Measurements from ENCODE around the gene TPPP.

The TPPP gene

DNA sequence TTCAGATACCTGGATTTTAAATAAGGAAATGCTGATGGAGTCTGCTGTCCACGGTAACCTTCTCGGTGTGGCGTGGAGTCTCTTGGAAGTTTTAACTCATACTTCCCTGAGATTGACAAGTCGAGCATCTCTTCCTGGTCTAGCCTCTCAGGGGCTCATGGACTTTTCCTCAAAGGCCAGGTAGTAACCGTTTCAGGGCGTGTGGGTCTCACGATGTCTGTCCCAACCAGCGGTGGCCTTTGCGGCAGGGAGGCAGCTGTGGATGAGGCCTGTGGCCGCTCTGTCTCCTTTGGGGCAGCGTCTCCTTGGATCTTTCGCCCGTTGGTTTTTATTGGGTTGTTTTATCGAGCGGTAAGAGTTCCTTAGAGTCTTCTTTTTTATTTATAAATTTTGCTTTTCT lies 48.2 kb downstream of the TPPP start:
- DNase-seq (ENCODE audit: low read depth) = no peak
- TF ChIP-seq, protein P1, sequence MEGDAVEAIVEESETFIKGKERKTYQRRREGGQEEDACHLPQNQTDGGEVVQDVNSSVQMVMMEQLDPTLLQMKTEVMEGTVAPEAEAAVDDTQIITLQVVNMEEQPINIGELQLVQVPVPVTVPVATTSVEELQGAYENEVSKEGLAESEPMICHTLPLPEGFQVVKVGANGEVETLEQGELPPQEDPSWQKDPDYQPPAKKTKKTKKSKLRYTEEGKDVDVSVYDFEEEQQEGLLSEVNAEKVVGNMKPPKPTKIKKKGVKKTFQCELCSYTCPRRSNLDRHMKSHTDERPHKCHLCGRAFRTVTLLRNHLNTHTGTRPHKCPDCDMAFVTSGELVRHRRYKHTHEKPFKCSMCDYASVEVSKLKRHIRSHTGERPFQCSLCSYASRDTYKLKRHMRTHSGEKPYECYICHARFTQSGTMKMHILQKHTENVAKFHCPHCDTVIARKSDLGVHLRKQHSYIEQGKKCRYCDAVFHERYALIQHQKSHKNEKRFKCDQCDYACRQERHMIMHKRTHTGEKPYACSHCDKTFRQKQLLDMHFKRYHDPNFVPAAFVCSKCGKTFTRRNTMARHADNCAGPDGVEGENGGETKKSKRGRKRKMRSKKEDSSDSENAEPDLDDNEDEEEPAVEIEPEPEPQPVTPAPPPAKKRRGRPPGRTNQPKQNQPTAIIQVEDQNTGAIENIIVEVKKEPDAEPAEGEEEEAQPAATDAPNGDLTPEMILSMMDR (conservative IDR thresholded peaks at IDR 0.05; ENCODE audit: low read depth, low read length) = no peak
- no peak overlapping the region for H3K4me3 ChIP-seq (ENCODE audit: low read depth, low read length)

DNA sequence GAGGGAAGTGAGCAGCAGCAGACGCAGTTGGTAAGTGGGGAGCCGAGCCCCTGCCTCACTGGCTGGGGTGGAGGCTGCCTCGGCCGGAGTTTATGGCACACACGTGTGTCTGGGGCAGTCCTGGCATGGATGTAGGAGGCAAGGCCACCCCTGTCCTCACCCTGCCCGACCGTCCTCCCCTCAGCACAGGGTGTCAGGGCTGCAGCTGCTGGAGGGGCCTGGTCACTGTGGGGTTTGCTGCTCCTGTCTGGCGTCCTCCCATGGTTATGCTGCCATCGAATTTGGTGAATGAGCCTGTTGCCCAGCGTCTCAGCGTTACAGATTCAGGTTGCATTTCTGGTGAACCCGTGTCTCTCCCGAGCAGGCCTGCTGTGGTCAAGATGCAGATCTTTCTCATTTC lies 48.6 kb downstream of the TPPP start:
- H3K4me3 ChIP-seq (ENCODE audit: low read depth, low read length) = peak overlapping the region; percentile 9
- TF ChIP-seq, protein P1 (conservative IDR thresholded peaks at IDR 0.05; ENCODE audit: low read depth, low read length) = no peak
- DNase-seq (ENCODE audit: low read depth) = no peak

DNA sequence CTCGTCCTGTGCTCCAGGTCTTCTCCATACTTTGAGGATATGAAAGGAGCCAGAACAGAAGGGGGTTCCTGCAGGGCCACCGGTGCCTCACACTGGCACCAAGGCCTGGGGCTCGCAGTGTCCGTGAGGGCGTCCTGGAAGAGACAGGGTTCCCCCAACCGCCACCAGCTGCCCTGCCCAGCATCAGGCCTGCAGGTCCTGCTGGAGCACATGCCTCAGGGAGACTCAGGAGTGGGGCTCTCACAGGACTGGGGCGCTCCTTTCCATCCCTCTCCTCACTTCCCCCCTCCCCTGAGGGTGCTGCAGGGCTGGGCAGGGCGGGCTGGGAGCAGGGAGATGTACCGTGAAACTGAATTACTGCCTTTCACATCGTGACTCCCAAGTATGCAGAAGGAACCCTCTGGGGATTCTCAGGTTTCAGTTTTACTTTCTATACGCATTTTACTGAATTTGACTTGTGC lies 49.3 kb downstream of the TPPP start:
- TF ChIP-seq, protein P1 (conservative IDR thresholded peaks at IDR 0.05; ENCODE audit: low read depth, low read length) = no peak
- peak; percentile 72 for DNase-seq (ENCODE audit: low read depth)
- no peak overlapping the region for H3K4me3 ChIP-seq (ENCODE audit: low read depth, low read length)

DNA sequence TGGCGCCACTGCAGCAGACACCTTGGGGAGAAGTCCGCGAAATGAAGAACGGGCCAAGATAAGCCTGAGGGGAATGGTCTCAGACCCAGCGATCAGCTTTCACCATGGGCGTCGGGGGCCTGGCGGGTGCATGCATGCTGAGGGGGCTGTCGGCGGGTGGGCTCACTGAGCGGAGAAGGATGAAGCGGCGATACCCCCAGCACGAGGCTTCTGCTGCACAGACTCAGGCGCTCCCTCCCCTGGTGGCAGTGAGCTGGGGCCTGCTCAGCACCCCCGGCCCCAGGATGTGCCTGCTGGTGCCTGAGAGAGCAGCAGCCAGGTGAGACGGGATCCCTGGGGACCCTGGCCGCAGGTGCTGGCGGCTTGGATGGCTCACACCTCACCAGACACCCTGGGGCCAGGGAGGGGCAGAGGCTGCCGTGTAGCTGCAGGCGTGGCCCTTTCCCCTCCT lies 49.8 kb downstream of the TPPP start:
- DNase-seq (ENCODE audit: low read depth) = no peak
- H3K4me3 ChIP-seq (ENCODE audit: low read depth, low read length) = no peak overlapping the region
- TF ChIP-seq, protein P1 (conservative IDR thresholded peaks at IDR 0.05; ENCODE audit: low read depth, low read length) = no peak

DNA sequence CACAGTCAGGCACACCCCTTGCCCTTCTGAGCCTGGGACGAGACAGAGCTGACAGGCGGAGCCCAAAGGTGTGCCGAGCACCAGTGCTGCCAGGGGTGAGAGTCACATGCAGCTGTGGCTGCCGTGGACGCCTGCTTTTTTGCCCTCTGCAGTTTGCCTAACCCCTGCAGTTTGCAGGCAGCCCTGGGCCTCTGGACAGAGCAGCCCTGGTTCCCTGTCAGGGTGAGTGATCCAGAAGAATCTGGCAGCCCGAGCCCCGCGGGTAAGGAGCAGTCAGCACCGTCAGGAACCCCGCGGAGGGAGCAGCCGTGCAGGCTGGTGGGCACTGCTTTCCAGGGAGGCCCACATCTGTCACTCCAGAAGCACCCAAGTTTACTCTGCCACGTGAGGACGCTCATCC lies 50.7 kb downstream of the TPPP start:
- no peak overlapping the region for H3K4me3 ChIP-seq (ENCODE audit: low read depth, low read length)
- no peak for DNase-seq (ENCODE audit: low read depth)
- TF ChIP-seq, protein P1 (conservative IDR thresholded peaks at IDR 0.05; ENCODE audit: low read depth, low read length) = no peak

DNA sequence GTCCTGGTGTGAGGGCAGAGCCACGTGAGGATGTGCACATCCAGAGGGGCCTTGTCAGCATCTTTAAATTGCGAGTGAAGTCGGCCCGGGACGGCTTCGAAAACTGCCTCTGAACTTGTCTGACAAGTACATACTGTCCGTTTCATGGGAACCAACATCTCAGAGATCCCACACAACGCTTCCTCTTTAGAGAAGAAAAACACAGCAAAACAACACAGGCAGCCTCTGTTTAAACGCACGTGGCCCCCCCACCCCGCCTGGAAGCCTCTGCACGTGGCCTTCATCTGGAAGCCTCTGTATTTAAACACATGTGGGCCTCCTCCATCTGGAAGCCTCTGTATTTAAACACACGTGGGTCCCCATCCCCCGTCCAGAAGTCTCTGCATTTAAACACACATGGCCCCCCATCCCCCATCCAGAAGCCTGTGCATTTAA lies 51.8 kb downstream of the TPPP start:
- H3K4me3 ChIP-seq (ENCODE audit: low read depth, low read length) = no peak overlapping the region
- DNase-seq (ENCODE audit: low read depth) = no peak
- TF ChIP-seq, protein P1 (conservative IDR thresholded peaks at IDR 0.05; ENCODE audit: low read depth, low read length) = no peak
